ENCODE data around the gene HECW1. TPM values are rescaled to one million over a fixed set of nuclear protein-coding genes. Genes with fewer than 3 reads are reported as not detected.
A peak's percentile ranks its signal among the peaks of the same experiment; 100 is the strongest.

Gene HECW1
- total and polyA plus RNA-seq, 10 of the 15 experiments (the other 5 are each of a cell fraction or from before 2014, with no cell fraction given): under 0.01 to 0.31 (median 0.04) TPM; not detected in 3

- TF ChIP-seq RUNX3 (IDR thresholded peaks at IDR 0.05; ENCODE audit: low read length) (peak; percentile 97), GABPA (IDR thresholded peaks at IDR 0.05; ENCODE audit: low read depth) (peak; percentile 42; the same call in 1 of the 2 replicates), CHD4 (IDR thresholded peaks at IDR 0.05) (no peak), NFYA (IDR thresholded peaks at IDR 0.05; ENCODE audit: borderline replicate concordance, low read depth, low read length) (no peak), EP300 (IDR thresholded peaks at IDR 0.05; ENCODE audit: borderline replicate concordance in 1 of 2, control insufficient read depth in 1 of 2, low read depth in 2 of 2, low read length in 2 of 2) (peak in 1 of 2 experiments; percentile 68; a peak in 1 of 4 replicates), NR2F1 (conservative IDR thresholded peaks at IDR 0.05) (peak; percentile 83), ZNF687 (IDR thresholded peaks at IDR 0.05) (no peak), TCF7 (IDR thresholded peaks at IDR 0.05; ENCODE audit: borderline replicate concordance) (no peak), TARDBP (IDR thresholded peaks at IDR 0.05; ENCODE audit: borderline replicate concordance) (peak; percentile 76), CEBPZ (IDR thresholded peaks at IDR 0.05; ENCODE audit: low read depth, low read length) (no peak), MTA3 (IDR thresholded peaks at IDR 0.05; ENCODE audit: borderline replicate concordance, low read length) (no peak), KLF5 (IDR thresholded peaks at IDR 0.05; ENCODE audit: partially characterized antibody) (no peak), ESRRA (IDR thresholded peaks at IDR 0.05; ENCODE audit: low read length) (no peak), IKZF2 (IDR thresholded peaks at IDR 0.05) (peak; percentile 48 to 54; a peak in 3 of 4 replicates), PKNOX1 (IDR thresholded peaks at IDR 0.05) (no peak), NBN (IDR thresholded peaks at IDR 0.05) (peak; percentile 48; the same call in 1 of the 2 replicates)
Observed at GRCh38 chr7:43569424-43569823, 457.0 kb downstream of the HECW1 start (continued).

Measured in GM12878 (cell line).